ENCODE data around the gene MERTK. TPM values are rescaled to one million over a fixed set of nuclear protein-coding genes. Genes with fewer than 3 reads are reported as not detected.
A peak's percentile ranks its signal among the peaks of the same experiment; 100 is the strongest.

Gene MERTK
- total RNA-seq, 1 experiment from 2014 or later = 14.5 TPM

- TF ChIP-seq TCF7L2 (IDR thresholded peaks at IDR 0.05; ENCODE audit: low read depth, low read length) (no peak), POLR2AphosphoS5 (IDR thresholded peaks at IDR 0.05; ENCODE audit: low read depth, low read length) (no peak), CTCF (IDR thresholded peaks at IDR 0.05) (no peak), SIN3A (IDR thresholded peaks at IDR 0.05; ENCODE audit: borderline replicate concordance, insufficient read depth, low read depth, low read length) (no peak), REST (IDR thresholded peaks at IDR 0.05; ENCODE audit: insufficient read depth in 1 of 2, low read depth in 2 of 2, low read length in 1 of 2) (no peak)
- intact Hi-C loops (cut with micrococcal nuclease; ENCODE audit: unreplicated experiment) = no loop called here
- ChIA-PET CTCF (interaction anchor here (0.5 to 1.3 kb wide), 2 partner anchors 13 to 101 kb away, joined by 3 to 7 read pairs; no protein-coding TSS in a partner anchor), POLR2A (interaction anchor here (0.7 kb wide), 1 partner anchor 228 kb away, joined by 5 read pairs; no protein-coding TSS in a partner anchor)
- TSS peak; percentile 46 for BruUV-seq (replicated peaks)
- Histone ChIP-seq H3K4me1 (ENCODE audit: control insufficient read depth, insufficient read depth, low read length) (0 out of 2 replicates have a peak, but pooled peaks cover 3% of the 10 kb centered on the region), H3K27ac (ENCODE audit: low read length) (no peak overlapping the region), H3K4me3 (ENCODE audit: low read depth in 2 of 2, low read length in 2 of 2) (no peak overlapping the region), H3K27me3 (ENCODE audit: control insufficient read depth, insufficient read depth, low read length) (no peaks in the 10 kb centered on the region), H3K9me3 (ENCODE audit: control insufficient read depth, insufficient read depth, low read depth, low read length) (no peaks in the 10 kb centered on the region), H3K36me3 (ENCODE audit: control insufficient read depth, insufficient read depth, low read length) (no peaks in the 10 kb centered on the region)
- ATAC-seq (no peak), DNase-seq (ENCODE audit: low read depth, low spot score) (no peak)
- in situ Hi-C loops (cut with HindIII; ENCODE audit: low pct_unique_long_range_greater_than_20kb, low sequenced_read_pairs) = no loop called here
Observed at GRCh38 chr2:111919794-111920608, 21.6 kb downstream of the MERTK start.

- TF ChIP-seq CTCF (IDR thresholded peaks at IDR 0.05) = no peak
- TF ChIP-seq POLR2AphosphoS5 (IDR thresholded peaks at IDR 0.05; ENCODE audit: low read depth, low read length) = no peak
- no peak for TF ChIP-seq SIN3A (IDR thresholded peaks at IDR 0.05; ENCODE audit: borderline replicate concordance, insufficient read depth, low read depth, low read length)
- TF ChIP-seq REST (IDR thresholded peaks at IDR 0.05; ENCODE audit: insufficient read depth in 1 of 2, low read depth in 2 of 2, low read length in 1 of 2) = no peak
- TF ChIP-seq TCF7L2 (IDR thresholded peaks at IDR 0.05; ENCODE audit: low read depth, low read length) = no peak
- Histone ChIP-seq H3K4me1 (ENCODE audit: control insufficient read depth, insufficient read depth, low read length) (0 out of 2 replicates have a peak, but pooled peaks cover 3% of the 10 kb centered on the region), H3K4me3 (ENCODE audit: low read depth in 2 of 2, low read length in 2 of 2) (no peak overlapping the region), H3K36me3 (ENCODE audit: control insufficient read depth, insufficient read depth, low read length) (no peaks in the 10 kb centered on the region), H3K9me3 (ENCODE audit: control insufficient read depth, insufficient read depth, low read depth, low read length) (no peaks in the 10 kb centered on the region), H3K27me3 (ENCODE audit: control insufficient read depth, insufficient read depth, low read length) (no peaks in the 10 kb centered on the region), H3K27ac (ENCODE audit: low read length) (no peak overlapping the region)
- ATAC-seq (no peak), DNase-seq (ENCODE audit: low read depth, low spot score) (no peak)
- intact Hi-C loops (cut with micrococcal nuclease; ENCODE audit: unreplicated experiment) (no loop called here), in situ Hi-C loops (cut with HindIII; ENCODE audit: low pct_unique_long_range_greater_than_20kb, low sequenced_read_pairs) (no loop called here)
- ChIA-PET CTCF (no interaction called here), POLR2A (no interaction called here)
- BruUV-seq (replicated peaks) = no TSS peak
Observed at GRCh38 chr2:111923276-111923804, 24.9 kb downstream of the MERTK start.
